Bronchial epithelial cell (primary cell): ENCODE data around the gene MBD3L2B. TPM values are rescaled to one million over a fixed set of nuclear protein-coding genes. Genes with fewer than 3 reads are reported as not detected.
A peak's percentile ranks its signal among the peaks of the same experiment; 100 is the strongest.
"Not testable (repeated sequence)": the region's sequence is repeated elsewhere in the genome, so short reads cannot be mapped to it uniquely, and the experiment has no call there.

Experiments
- DNase-seq: peaks from one replicate; pipeline ENCODE4 v3.0.0-alpha.2; 2010; ENCODE audit warnings: low read depth
- FAIRE-seq: peaks from 2 replicates; lab custom pipeline; 2011; peaks lifted over from hg19 to GRCh38; lab: Jason Lieb, UNC
- H3K27me3 ChIP-seq: 2 replicates; pipeline ENCODE4 v1.5.1; 2011; ENCODE audit warnings: low read length; ENCODE audit not compliant: control insufficient read depth, insufficient read depth
- H3K36me3 ChIP-seq: 2 replicates; pipeline ENCODE4 v1.5.1; 2011; ENCODE audit warnings: low read length; ENCODE audit not compliant: control insufficient read depth, insufficient read depth
- H3K4me3 ChIP-seq: 2 replicates; pipeline ENCODE4 v1.5.1; 2011; ENCODE audit warnings: mild to moderate bottlenecking, low read depth, low read length, control low read depth
- total RNA-seq: library from RNA; depleted of rRNA; stranded (reverse); fragments of >200 nt; gene quantifications from 2 replicates; pipeline ENCODE4 v1.2.1, GENCODE V29; 2014
- TF ChIP-seq, protein P1 (sequence below): IDR thresholded peaks from 2 replicates; pipeline ENCODE4 v1.5.1; 2011; ENCODE audit warnings: mild to moderate bottlenecking, moderate library complexity, low read length, control low read depth, inconsistent platforms; ENCODE audit not compliant: insufficient read depth, severe bottlenecking

Gene MBD3L2B
- total RNA-seq: not detected in 2 replicates

DNA sequence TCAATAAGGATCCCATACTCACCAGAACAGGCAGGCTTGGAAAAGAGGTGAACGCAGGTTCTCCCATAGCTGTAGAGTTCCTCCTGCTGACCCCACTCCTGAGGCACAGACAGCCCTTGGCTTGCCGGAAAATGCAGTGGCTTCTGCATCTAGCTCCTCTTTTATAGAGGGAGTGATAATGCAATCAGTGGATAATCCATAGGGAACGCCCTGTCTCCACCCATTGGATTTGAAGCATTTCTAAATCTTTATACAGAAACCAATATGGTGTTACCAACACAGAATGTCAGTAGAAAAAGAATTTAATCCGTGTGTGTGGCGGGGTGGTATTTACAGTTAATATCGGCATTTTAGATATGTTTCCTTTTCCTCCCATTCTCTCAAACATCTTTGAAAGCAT is at the start of gene MBD3L2B:
TSS of gene MBD3L2B (minus strand) at position 101 of the 400 bp plus-strand sequence. CDS start at position 67, 34 bp downstream.
- not testable (repeated sequence) for H3K4me3 ChIP-seq, H3K36me3 ChIP-seq, FAIRE-seq, DNase-seq, H3K27me3 ChIP-seq

DNA sequence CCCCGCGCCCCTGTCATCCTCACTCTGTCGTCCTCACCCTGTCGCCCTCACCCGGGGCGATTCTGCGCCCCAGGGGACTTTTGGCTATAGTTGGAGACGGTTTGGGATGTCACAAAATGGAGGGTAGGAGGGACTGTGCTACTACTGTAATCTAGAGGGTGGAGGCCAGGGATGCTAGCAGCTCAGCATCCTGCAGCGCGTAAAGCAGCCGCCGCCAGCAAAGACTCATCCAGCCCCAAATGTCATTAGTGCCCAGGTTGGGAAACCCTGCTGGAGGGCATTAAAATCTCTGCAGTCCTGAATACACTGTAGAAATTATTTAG is 48.6 kb upstream of the MBD3L2B start:
- DNase-seq (no peak), FAIRE-seq (no peak)
- H3K4me3 ChIP-seq: peak overlapping the region; percentile 95
- H3K27me3 ChIP-seq: no peaks in the 10 kb centered on the region
- peaks cover 11% of the 10 kb centered on the region for H3K36me3 ChIP-seq
- TF ChIP-seq, protein P1, sequence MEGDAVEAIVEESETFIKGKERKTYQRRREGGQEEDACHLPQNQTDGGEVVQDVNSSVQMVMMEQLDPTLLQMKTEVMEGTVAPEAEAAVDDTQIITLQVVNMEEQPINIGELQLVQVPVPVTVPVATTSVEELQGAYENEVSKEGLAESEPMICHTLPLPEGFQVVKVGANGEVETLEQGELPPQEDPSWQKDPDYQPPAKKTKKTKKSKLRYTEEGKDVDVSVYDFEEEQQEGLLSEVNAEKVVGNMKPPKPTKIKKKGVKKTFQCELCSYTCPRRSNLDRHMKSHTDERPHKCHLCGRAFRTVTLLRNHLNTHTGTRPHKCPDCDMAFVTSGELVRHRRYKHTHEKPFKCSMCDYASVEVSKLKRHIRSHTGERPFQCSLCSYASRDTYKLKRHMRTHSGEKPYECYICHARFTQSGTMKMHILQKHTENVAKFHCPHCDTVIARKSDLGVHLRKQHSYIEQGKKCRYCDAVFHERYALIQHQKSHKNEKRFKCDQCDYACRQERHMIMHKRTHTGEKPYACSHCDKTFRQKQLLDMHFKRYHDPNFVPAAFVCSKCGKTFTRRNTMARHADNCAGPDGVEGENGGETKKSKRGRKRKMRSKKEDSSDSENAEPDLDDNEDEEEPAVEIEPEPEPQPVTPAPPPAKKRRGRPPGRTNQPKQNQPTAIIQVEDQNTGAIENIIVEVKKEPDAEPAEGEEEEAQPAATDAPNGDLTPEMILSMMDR: no peak

DNA sequence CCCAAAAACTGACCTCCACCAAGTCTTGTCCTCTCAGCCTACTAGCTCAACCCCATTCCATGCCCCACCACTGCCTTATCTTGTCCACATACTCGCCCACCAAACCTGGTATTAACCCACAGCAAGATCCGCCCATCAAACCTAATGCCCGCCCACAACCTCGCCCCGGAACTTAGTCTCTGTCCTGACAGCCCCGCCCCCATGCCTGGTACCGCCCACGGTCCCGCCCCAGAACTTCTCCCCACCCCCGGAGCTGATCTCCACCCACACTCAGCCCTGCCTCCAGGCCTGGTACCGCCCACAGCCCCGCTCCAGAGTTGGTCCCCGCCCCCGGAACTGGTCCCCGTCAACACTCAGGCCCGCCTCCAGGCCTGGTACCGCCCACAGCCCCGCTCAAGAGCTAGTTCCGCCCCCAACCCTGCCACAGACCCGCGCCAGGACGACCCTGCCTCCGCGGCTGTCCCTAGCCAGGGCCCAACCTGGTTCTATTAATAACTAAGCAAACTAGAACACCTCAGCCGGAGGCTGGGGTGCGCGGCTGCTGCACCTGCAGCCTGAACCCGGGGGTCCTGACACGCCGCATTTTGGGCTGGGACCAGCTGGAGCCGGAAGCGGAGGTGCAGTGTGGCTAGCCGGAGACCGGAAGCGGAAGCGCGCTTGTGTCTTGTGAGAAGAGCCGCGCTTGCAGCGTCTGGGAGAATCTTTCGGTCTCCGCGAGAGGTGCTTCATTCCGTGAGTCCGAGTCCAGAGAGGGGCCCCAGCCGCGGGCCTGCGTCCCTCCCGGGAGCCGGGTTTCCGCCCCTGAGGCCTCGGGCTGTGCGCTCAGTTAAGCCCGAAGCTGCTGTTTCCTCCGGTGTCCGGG is 48.0 kb upstream of the MBD3L2B start, which contains the start of gene ZNF557:
TSS of gene ZNF557 (plus strand) at position 662 of the 862 bp plus-strand sequence. CDS start 5,372 bp downstream, outside the sequence.
- TF ChIP-seq, protein P1: no peak
- H3K4me3 ChIP-seq: peak within 1 kb of the TSS; percentile 95
- FAIRE-seq: no peak
- H3K36me3 ChIP-seq: peaks cover 10% of the 10 kb centered on the region
- DNase-seq: peak; percentile 88
- H3K27me3 ChIP-seq: no peaks in the 10 kb centered on the region

DNA sequence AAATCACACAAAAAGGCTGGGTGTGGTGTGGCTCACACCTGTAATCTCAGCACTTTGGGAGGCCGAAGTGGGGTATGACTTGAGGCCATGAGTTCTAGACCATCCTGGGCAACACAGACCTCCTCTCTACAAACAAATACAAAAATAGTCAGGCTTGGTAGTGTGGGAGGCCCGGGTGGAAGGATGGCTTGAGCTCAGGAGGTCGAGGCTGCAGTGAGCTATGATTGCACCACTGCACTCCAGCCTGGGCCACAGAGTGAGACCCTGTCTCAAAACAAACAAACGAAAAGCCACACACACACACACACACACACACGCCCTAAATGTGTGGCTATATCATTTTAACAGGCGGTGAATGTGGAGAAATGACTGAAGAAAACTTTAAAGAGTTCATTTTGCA is 47.4 kb upstream of the MBD3L2B start:
- peaks cover 8% of the 10 kb centered on the region for H3K36me3 ChIP-seq
- H3K27me3 ChIP-seq: no peaks in the 10 kb centered on the region
- peak overlapping the region; percentile 5 for H3K4me3 ChIP-seq
- DNase-seq: no peak
- TF ChIP-seq, protein P1: no peak
- no peak for FAIRE-seq

DNA sequence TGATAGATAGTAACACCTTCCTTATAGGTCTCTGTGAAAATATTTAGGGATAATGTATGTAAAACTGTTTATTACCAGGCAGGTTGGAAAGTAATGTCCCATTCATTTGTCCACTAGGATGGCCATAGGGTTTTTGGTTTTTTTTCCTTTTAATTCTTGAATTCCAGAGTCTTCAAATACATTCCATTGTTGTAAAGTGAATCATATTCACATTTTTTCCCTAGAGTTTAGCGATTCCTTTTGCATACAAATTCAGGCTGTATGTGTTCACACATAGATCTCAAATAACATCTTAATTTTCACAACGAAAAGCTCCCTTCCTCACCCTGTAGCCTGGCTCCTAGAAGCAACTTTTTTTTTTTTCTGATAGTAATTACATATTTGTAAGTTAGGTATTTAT is 46.5 kb upstream of the MBD3L2B start:
- FAIRE-seq (no peak), DNase-seq (no peak)
- Histone ChIP-seq H3K27me3 (no peaks in the 10 kb centered on the region), H3K4me3 (no peak overlapping the region), H3K36me3 (peaks cover 4% of the 10 kb centered on the region)
- TF ChIP-seq, protein P1: no peak

DNA sequence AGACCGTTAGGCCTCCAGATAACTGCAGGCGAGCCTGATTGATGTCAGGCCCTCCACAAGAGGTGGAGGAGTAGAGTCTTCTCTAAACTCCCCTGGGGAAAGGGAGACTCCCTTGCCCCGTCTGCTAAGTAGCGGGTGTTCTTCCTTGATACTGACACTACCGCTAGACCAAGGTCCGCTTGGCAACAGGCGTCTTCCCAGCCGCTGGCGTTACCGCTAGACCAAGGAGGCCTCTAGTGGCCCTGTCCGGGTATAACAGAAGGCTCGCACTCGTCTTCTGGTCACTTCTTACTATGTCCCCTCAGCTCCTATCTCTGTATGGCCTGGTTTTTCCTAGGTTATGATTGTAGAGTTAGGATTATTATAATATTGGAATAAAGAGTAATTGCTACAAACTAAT is 45.9 kb upstream of the MBD3L2B start:
- TF ChIP-seq, protein P1: peak; percentile 3
- H3K27me3 ChIP-seq, DNase-seq, H3K36me3 ChIP-seq, FAIRE-seq, H3K4me3 ChIP-seq: not testable (repeated sequence)
